ENCODE data around the gene ADO.

DNA sequence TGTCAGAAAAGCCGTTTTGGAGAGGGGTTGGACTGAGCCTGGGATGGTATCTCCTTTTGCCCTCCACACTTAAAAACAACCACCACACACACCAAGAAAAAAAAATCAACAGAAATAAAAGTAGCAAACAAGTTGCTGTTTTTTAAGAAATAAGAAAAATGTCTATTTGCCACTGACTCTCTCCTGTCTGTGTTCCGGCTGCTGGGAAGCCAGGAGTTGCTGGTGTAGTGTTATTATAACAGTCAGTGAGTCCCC is 11.5 kb downstream of the ADO start:
- TF ChIP-seq CTCF (IDR thresholded peaks at IDR 0.05): no peak
- no peak for TF ChIP-seq POLR2A (IDR thresholded peaks at IDR 0.05)
